NCI-H187 (cell line): ENCODE results near the gene SPOUT1.

ENCODE experiments used
- DNase-seq, 2 experiments: peaks; one replicate each; lab custom pipeline; 2025; lab: John Stamatoyannopoulos, UW

Gene SPOUT1

GRCh38 chr9:128771745-128772519 is 57.7 kb downstream of the SPOUT1 start, which contains the start of gene ZER1:
ZER1 (minus strand) TSS chr9:128771927; CDS start chr9:128755565, 16,362 bp downstream.
- peak; percentile 37 to 48 for DNase-seq

- DNase-seq, result no peak
Observed at GRCh38 chr9:128771094-128771721, 58.4 kb downstream of the SPOUT1 start.

GRCh38 chr9:128770286-128771030 is 59.1 kb downstream of the SPOUT1 start:
- no peak for DNase-seq
